ENCODE results near the gene HSPA12B.

HSPA12B gene

DNA sequence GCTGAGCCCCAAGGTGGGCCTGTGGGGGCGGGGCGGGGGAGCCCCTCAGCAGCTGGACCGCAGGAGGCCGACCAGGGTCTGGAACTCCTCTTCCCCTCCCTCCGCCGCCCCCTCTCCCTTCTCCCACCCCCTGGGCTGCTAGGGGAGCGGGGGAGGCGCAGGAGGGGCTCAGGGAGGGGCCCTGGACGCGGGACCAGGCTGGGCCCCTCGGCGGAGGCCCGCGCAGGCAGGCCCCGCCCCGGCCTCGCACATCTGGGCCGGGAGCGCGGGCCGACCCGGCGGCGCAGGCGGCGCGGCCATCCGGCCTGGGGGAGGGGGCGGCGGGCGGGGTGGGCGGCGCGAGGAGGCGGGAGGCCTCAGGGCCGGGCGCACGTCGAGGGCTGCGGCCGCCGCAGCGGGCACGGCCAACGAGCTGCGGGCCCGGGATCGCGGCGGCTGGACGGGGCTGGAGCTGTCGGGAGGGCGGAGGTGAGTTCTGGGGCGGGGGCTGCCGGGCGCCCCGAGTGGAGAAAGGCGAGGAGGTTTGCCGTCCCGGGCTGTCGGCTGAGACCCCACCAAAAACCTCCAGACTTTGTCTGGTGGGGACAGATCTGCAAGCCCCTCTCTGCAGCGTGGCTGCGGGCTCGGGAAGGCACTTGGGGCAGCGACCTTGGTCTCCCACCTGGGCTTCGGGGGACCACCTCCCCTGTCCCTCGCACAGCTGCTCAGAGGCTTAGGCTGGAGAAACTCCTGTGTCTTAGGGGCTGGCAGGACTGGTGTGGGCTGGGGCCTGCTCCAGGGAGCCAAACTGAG, at the start of gene HSPA12B:
Gene HSPA12B, plus strand, starts transcription at position 359 of the 792 bp plus-strand sequence. CDS start 5,990 bp downstream, outside the sequence.
- no peak for DNase-seq (ENCODE audit: low read depth)

DNA sequence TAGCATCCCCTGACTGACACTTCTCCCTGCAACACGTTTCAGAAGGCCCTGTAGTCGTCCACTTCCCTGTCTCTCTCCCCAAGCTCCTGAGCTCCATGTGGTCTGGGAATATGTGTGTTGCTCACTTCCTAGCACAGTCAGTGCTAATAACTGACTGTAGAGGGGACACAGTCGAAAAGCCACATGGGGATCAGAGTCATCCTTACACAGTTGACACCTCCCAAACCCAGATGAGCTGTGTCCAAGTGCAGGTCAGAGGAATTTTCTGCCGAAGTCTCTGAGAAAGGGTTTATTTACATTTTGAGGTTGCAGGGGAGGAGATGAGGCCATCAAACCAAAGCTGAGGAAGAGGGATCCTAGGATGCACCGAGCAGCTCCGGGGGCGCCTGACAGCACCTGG, 47.1 kb upstream of the HSPA12B start:
- DNase-seq (ENCODE audit: low read depth): no peak

- no peak for DNase-seq (ENCODE audit: low read depth)
Observed at GRCh38 chr20:3686421-3686820, 46.1 kb upstream of the HSPA12B start.

- DNase-seq (ENCODE audit: low read depth): peak; percentile 95
Observed at GRCh38 chr20:3686867-3687321, 45.6 kb upstream of the HSPA12B start.

GRCh38 chr20:3687655-3688054, 44.8 kb upstream of the HSPA12B start:
- DNase-seq (ENCODE audit: low read depth): peak; percentile 53

- DNase-seq (ENCODE audit: low read depth): no peak
Observed at GRCh38 chr20:3689978-3690377, 42.5 kb upstream of the HSPA12B start.

DNA sequence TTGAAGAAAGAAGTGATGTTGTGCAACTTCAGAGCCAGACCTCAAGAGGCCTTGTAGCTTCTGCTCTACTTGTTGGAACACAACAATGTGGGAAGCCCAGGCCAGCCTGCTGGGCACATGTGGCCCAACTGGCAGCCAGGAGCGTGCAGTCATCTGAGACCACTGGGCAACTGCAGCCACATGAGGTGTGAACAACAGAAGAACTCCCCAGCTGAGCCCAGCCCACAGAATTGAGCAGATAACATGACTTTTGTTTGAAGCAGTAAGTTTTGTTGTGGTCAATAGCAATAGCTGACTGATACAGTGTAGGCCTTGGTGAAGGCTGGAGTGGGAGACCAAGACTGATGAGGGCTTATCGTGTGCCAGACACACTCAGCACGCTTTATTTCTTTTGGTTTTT, 42.1 kb upstream of the HSPA12B start:
- no peak for DNase-seq (ENCODE audit: low read depth)

DNA sequence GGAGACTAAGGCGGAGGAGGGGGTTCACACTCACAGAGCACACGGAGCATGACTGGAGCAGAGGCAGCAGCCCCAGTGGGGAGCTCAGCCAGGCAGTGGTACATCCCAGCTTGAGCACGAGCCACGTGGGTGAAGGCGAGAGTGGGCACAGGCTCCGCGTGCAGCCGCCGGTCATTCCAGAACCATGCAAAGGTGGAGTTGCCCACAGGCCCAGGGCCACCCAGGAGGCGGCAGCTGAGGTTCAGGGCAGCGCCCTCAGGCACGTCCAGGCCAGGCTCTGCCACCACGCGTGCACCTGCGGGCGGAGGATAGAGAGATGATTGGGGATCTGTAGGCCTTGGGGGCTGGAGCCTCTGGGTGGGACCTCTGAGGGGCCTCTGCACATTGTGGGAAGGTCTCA, 41.2 kb upstream of the HSPA12B start:
- no peak for DNase-seq (ENCODE audit: low read depth)

DNA sequence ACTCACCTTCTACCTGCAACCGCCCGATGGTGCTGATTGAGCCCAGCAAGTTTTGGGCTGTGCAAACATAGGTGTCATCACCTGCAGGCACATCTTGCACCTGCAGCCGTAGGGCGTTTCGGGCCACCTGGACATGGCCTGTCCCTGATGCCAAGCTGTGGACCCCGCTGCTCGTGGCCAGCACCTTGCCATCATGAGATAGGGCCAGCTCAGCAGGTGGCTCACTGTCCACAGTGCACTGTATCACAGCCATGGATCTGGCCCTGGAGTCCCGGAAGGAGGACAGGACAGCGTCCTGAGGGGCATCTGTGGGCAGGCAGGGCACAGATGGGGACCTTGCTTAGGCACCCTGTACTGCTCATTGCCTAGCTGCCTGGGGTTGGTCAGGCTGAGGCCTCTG, 40.6 kb upstream of the HSPA12B start:
- DNase-seq (ENCODE audit: low read depth): no peak

- DNase-seq (ENCODE audit: low read depth): no peak
Observed at GRCh38 chr20:3692706-3693294, 39.7 kb upstream of the HSPA12B start.

DNA sequence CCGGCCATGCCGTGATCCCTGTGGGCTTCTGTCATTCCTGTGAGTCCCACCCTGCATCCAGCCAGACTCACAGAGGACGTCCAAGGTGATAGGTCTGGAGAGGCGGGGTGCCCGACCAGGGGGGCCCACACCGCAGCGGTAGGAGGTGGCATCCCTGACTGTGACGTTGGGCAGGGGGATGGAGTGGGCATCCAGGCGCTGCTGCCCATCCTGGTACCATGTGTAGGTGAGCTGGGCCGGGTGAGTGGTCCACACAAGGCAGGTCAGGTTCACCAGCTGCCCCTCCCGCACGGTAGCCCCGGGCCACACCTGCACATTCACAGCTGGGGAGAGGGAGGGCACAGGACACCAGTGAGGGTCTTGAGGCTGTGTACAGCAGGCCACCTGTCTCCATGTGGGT, 39.1 kb upstream of the HSPA12B start:
- no peak for DNase-seq (ENCODE audit: low read depth)

DNA sequence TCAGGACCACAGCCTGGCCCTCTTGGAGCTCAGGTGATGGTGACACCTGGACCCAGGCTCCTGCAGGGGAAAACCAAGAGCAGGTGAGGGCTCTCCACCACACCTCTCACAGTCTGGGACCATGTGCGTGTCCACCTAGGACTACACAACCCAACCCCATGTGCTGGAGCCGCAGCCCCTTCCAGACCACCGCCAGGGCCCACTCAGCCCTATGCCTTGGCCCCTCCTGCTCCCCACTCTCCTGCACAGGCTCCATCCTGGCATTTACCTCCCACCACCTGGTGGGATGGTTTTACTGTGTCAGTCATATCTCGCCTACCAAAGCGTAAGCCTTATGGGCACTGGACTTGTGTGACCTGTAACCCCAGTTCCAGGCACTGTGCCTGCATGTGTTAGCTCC, 37.6 kb upstream of the HSPA12B start:
- DNase-seq (ENCODE audit: low read depth): no peak

- DNase-seq (ENCODE audit: low read depth): no peak
Observed at GRCh38 chr20:3696200-3696599, 36.3 kb upstream of the HSPA12B start.

DNA sequence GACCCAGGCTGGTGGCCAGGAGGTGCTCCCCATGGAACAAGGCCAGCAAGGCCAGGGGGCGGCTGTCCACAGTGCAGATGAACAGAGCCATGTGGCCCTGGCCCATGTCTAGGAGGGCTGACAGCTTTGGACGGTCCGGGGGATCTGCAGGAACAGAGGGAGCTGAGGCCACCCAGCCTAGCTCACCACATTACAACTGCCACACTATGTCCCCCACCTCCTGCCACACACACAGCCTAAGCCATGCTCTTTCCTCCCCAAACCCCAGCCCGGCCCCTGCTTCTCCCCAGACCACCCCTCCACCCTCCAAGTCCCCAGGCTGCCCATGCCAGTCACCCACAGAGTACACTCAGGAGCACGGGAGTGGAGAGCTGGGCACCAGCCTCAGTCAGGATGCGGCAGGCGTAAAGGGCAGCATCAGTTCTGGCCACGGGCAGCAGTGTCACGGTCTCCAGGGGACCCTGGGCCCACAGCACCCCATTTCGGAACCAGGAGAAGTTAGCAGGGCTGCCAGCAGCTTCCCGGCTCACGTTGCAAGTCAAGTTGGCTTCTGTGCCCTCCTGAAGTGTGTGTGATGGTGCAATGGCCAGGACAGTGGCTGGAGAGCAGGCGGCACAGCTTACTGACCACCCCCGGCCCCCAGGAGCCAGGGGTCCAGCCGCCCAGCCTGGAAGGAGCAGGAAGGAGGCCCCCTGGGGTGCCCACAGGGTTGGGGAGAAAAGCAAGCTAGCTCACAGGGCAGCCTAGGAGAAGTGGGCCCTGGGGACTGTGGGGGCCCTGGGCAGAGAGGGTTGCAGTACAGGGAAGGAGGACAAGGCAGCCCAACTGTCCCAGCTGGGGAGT, 35.5 kb upstream of the HSPA12B start:
- no peak for DNase-seq (ENCODE audit: low read depth)

DNA sequence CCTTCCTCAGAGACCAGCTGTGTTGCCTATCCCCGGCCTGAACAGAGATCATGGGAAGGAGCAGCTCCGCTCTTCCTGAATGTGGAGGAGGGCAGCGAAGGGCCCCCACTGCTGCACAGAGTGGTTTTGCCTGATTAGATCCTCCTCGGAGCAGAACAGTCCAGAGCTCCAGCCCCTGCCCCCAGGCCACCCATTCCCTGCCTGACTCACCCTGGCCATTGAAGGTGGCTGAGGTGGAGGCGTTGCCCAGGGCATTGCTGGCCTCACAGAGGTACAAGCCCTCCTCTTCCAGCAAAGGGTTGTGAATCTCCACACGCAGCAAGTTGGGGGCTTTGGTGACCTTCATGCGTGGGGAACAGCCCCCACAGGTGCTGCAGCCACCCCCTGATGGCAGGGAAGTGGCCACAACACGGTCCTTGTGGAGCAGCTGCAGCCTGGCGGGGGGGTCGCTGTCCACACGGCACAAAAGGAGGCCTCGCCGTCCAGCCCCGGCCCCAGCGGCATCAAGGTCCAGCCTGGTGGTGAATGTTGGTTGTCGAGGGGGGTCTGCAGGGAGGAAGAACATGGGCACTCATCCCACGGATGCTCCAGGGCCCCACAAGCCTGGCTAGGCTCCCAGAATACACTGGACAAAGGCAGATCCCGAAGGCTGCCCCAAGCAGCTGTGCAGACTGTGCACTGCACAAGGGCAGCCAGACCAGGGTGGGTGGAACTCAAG, 34.7 kb upstream of the HSPA12B start:
- no peak for DNase-seq (ENCODE audit: low read depth)

DNA sequence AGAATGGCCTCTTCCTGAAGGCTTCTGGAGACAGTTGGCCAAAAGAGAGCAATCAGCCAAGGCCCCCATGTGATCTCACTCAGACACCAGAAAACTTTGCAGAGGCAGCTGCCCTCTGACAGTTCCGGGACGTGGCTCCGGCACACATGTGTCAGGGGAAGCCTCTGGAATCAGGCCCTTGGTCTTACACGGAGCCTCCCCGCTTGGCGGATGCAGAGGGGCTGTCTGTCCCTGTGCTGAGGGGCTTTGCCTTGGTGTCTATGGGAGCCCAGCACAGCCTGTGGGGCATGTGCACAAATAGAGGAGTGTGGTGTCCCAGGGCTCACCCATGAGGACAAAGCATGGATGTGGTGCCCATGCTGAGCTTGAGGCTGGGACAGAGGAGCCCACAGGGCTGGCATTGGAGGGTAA, 33.9 kb upstream of the HSPA12B start:
- no peak for DNase-seq (ENCODE audit: low read depth)

- no peak for DNase-seq (ENCODE audit: low read depth)
Observed at GRCh38 chr20:3699037-3699436, 33.4 kb upstream of the HSPA12B start.

DNA sequence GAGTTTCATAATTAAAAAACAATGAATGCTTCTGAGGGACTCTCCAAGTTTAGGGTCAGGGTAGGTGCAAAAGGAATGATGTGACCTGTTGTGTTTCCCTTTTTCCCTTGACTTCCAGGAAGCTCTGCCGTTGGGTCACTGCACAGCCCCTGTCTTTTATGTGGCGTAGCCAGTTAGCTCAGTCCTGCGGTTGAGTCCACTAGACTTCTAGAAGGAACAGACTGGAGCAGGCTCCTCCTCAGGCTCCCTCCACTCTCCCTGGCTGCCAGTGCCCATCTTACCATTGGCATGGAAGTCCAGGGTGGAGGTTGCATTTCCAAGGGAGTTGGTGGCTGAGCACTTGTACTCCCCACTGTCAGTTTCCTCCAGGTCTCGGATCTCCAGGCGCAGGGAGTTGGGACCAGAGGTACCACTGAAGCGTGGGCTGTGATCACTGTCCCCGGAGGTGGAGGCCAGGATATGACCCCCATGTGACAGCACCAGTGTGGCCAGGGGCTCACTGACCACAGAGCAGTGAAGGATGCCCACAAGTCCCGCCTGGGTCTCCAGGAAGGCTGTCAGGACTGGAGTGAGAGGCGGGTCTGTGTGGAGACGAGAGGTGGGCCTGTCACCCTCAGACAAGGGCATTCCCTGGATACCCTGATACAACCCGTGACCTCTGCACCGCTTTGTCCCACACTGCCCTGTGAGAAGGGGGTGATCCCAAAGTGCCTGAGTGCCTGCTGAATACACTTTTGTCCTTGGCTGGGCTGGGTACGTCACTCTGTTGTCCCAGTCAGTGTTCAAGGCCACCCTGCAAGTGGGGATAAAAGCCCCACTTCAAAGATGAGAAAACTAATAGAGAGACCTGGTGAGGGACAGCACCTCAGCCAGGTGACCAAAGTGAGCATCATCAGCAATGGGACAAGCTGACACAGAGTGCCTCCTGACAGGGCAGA, 31.2 kb upstream of the HSPA12B start:
- DNase-seq (ENCODE audit: low read depth): no peak

DNA sequence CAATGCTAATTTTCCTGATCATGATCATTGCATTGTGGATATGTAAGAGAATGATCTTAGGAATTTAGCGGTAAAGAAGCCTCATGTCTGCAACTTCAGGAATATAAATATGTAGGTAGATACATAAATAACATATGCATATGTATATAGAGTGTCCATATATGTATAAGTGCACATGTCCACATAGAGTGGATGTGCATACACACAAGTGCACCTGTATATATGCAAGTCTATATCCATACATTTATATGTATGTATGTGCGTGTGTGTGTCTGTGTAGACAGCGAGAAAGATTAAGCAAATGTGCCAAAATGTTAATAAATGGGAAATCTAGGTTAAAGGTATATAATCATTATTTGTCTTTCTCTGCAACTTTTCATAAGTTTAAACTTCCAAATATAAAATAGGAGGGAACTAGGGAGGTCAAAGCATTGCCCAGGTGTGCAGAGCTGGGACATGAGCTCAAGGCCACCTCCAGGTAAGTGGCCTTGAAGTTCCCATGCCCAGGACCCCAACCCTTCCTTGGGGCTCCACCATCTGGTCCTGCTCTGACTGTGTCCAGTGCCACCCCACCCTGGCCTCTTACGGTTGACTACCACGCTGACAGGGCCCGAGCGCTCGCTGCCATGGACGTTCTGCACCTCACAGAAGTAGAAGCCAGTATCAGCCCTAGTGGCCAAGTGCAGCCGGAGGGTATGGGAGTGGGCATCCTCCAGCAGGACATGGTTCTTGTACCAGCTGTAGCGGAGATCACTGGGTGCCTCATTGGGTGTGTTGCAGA, 29.7 kb upstream of the HSPA12B start:
- DNase-seq (ENCODE audit: low read depth): no peak

- no peak for DNase-seq (ENCODE audit: low read depth)
Observed at GRCh38 chr20:3704087-3704486, 28.4 kb upstream of the HSPA12B start.

Measured in stromal cell of bone marrow (primary cell).